Heart right ventricle (tissue), 16 donors: ENCODE results near the gene MECR. TPM values are rescaled to one million over a fixed set of nuclear protein-coding genes. Genes with fewer than 3 reads are reported as not detected.

Experiments used
- ATAC-seq, 8 donors: fragments of 200-7000 bp; cut with Tn5 transposase; one replicate each; pipeline ENCODE4 v1.9.1; 2020; ENCODE audit warnings: mild to moderate bottlenecking in 8 of 8, moderate library complexity in 8 of 8, moderate number of reproducible peaks in 1 of 8
- DNase-seq, 2 donors: peaks; one replicate each; pipeline ENCODE4 v3.0.0-alpha.2; 2020
- H3K27ac ChIP-seq, 10 donors: fragments of 200-600 bp; sonication (generic) in 2 of 10; one replicate each; pipeline versions ENCODE4 v1.5.0 to v1.8.0; 2020 to 2022; ENCODE audit warnings: mild to moderate bottlenecking in 3 of 10
- H3K27me3 ChIP-seq, 7 donors: fragments of 200-600 bp; one replicate each; pipeline ENCODE4 v1.8.0; 2021 to 2022; ENCODE audit warnings: mild to moderate bottlenecking in 2 of 7
- H3K36me3 ChIP-seq, 9 donors: fragments of 200-600 bp; sonication (generic) in 1 of 9; one replicate each; pipeline versions ENCODE4 v1.5.0 to v1.8.0; 2020 to 2022; ENCODE audit warnings: mild to moderate bottlenecking in 2 of 9
- H3K4me1 ChIP-seq, 9 donors: fragments of 200-600 bp; sonication (generic) in 1 of 9; one replicate each; pipeline versions ENCODE4 v1.5.0 to v1.8.0; 2020 to 2022; ENCODE audit warnings: mild to moderate bottlenecking in 4 of 9
- H3K4me3 ChIP-seq, 10 donors: fragments of 200-600 bp; sonication (generic) in 2 of 10; one replicate each; pipeline versions ENCODE4 v1.5.0 to v1.8.0; 2020 to 2022; ENCODE audit warnings: mild to moderate bottlenecking in 7 of 10, moderate library complexity in 2 of 10
- H3K9me3 ChIP-seq, 11 donors: fragments of 200-600 bp in 10 of 11; sonication (generic) in 2 of 11; one replicate each; pipeline versions ENCODE4 v1.5.0 to v1.8.0; 2013 to 2022; ENCODE audit warnings: mild to moderate bottlenecking in 2 of 11, control low read depth in 1 of 11, moderate library complexity in 1 of 11
- CTCF ChIP-seq, 9 donors: fragments of 200-600 bp; sonication (generic) in 2 of 9; IDR thresholded peaks; one replicate each; pipeline versions ENCODE4 v1.5.0 to v1.8.0; 2021 to 2022; ENCODE audit warnings: antibody characterized with exemption in 9 of 9, mild to moderate bottlenecking in 5 of 9, moderate library complexity in 1 of 9
- WGBS, 2 donors: extraction: QIAGEN DNeasy Blood & Tissue Kit; methylation state at CpG; one replicate each; pipeline ENCODE4 v1.1.7; 2013; ENCODE audit warnings: inconsistent platforms in 1 of 2; 5-methylcytosine and 5-hydroxymethylcytosine counted together
- intact Hi-C, 10 donors: fragments of 100-400 bp; cut with DNase I; formaldehyde crosslinking; loops; one replicate each; pipeline versions ENCODE4 v1.11.1 to v1.14.2; 2022
- polyA plus RNA-seq, 2 donors: library from polyadenylated mRNA; stranded (reverse); fragments of 200-250 nt; gene quantifications; one replicate each; pipeline ENCODE4 v1.2.3, GENCODE V29; 2013
- total RNA-seq, 10 donors: library from RNA; stranded (reverse); fragmentation: NEBNext Ultra II Directional in 3 of 10; extraction: Animal tissue kit (Norgen Biotek cat#: 25700) in 3 of 10; gene quantifications; one replicate each; pipeline versions ENCODE4 v1.2.1 to v1.2.4, GENCODE V29; 2021 to 2023
- donor health status: Arrhythmogenic right ventricular cardiomyopathy.
- donor health status: ischemic (EF 13 %, LVEDD 7.1; RV severe dilation, severe dysfunction).
- donor health status: healthy with polysubstance abuse.
- donor health status: DM: no; HTN: yes; CAD: no.
- donor health status: DM: no; HTN: no; CAD: no.
- donor health status: ischemic (EF 25% LVEDD 6.9; RV normal size, moderate dysfunction).
- donor health status: ischemic (EF 25% LVEDD 5.7; RV mildly dilated, moderate dysfunction).
- donor health status: healthy.
- donor health status: DM: yes; HTN: yes; CAD: no.
- donor health status: Ischemic cardiomyopathy.
- donor health status: ischemic (EF 35%, LVEDD 5.7; RV mildly dilated, moderate dysfunction).
- donor health status: nonischemic (EF 11% LVEDD 7.7; RV severe dilation, severe dysfunction).
- donor health status: DM: yes; HTN: yes; CAD: no.
- donor health status: PGD.
- donor health status: ischemic (EF 29% LVEDD 5.4; RV normal size, mild dysfunction).
- donor health status: nonischemic (EF 23%, LVEDD 6.1; RV moderate dilation, normal function).

Gene MECR
- total and polyA plus RNA-seq, 12 donors = 27.8 to 45.6 (median 38.7) TPM

GRCh38 chr1:29269382-29269781, 38.6 kb upstream of the MECR start:
- Histone ChIP-seq H3K4me3 (no peak overlapping the region), H3K36me3 (no peaks in the 10 kb centered on the region), H3K4me1 (peaks cover 3 to 15% (median 8%) of the 10 kb centered on the region in 9 donors), H3K27me3 (peaks cover 0 to 9% (median 0%) of the 10 kb centered on the region in 7 donors), H3K9me3 (peaks cover 0 to 2% (median 0%) of the 10 kb centered on the region in 11 donors), H3K27ac (no peak overlapping the region)
- intact Hi-C loops = no loop called here
- TF ChIP-seq CTCF (IDR thresholded peaks at IDR 0.05) = no peak
- WGBS, 2 donors = 67 to 72% methylated on average over 8 of the region's 8 CpGs
- ATAC-seq = no peak
- DNase-seq = no peak

GRCh38 chr1:29267321-29268070, 36.8 kb upstream of the MECR start:
- Histone ChIP-seq H3K27ac (no peak overlapping the region), H3K9me3 (peaks cover 0 to 6% (median 0%) of the 10 kb centered on the region in 11 donors), H3K4me1 (peaks cover 3 to 15% (median 8%) of the 10 kb centered on the region in 9 donors), H3K36me3 (no peaks in the 10 kb centered on the region), H3K4me3 (no peak overlapping the region), H3K27me3 (peaks cover 0 to 13% (median 0%) of the 10 kb centered on the region in 7 donors)
- intact Hi-C loops = no loop called here
- 71 to 77% methylated on average over 9 of the region's 9 CpGs for WGBS, 2 donors
- DNase-seq (no peak), ATAC-seq (no peak)
- TF ChIP-seq CTCF (IDR thresholded peaks at IDR 0.05) = no peak

GRCh38 chr1:29266912-29267311, 36.2 kb upstream of the MECR start:
- peaks cover 0 to 6% (median 0%) of the 10 kb centered on the region in 11 donors for H3K9me3 ChIP-seq
- DNase-seq = no peak
- H3K27ac ChIP-seq = no peak overlapping the region
- peaks cover 0 to 13% (median 0%) of the 10 kb centered on the region in 7 donors for H3K27me3 ChIP-seq
- peaks cover 3 to 10% (median 7%) of the 10 kb centered on the region in 9 donors for H3K4me1 ChIP-seq
- 97 to 98% methylated on average over 3 of the region's 3 CpGs for WGBS, 2 donors
- no peaks in the 10 kb centered on the region for H3K36me3 ChIP-seq
- TF ChIP-seq CTCF (IDR thresholded peaks at IDR 0.05) = no peak
- intact Hi-C loops = no loop called here
- H3K4me3 ChIP-seq = no peak overlapping the region
- no peak for ATAC-seq

- WGBS, 2 donors = 76 to 81% methylated on average over 4 of the region's 4 CpGs
- no peak overlapping the region for H3K27ac ChIP-seq
- H3K4me3 ChIP-seq = no peak overlapping the region
- H3K9me3 ChIP-seq = peaks cover 0 to 6% (median 0%) of the 10 kb centered on the region in 11 donors
- DNase-seq (no peak), ATAC-seq (no peak)
- H3K36me3 ChIP-seq = no peaks in the 10 kb centered on the region
- no peak for TF ChIP-seq CTCF (IDR thresholded peaks at IDR 0.05)
- H3K4me1 ChIP-seq = peaks cover 0 to 5% (median 0%) of the 10 kb centered on the region in 9 donors
- peaks cover 0 to 31% (median 5%) of the 10 kb centered on the region in 7 donors for H3K27me3 ChIP-seq
- intact Hi-C loops = no loop called here
These were observed 34.1 kb upstream of the MECR start for GRCh38 chr1:29264773-29265389.
